SKM-1 (cell line): ENCODE measurements around the gene PSMC2.
"Not testable (repeated sequence)": the region's sequence is repeated elsewhere in the genome, so short reads cannot be mapped to it uniquely, and the experiment has no call there.

ENCODE experiments used
- DNase-seq: peaks from one replicate; lab custom pipeline; 2025; ENCODE audit not compliant: unreplicated experiment; lab: John Stamatoyannopoulos, UW

The PSMC2 gene

DNA sequence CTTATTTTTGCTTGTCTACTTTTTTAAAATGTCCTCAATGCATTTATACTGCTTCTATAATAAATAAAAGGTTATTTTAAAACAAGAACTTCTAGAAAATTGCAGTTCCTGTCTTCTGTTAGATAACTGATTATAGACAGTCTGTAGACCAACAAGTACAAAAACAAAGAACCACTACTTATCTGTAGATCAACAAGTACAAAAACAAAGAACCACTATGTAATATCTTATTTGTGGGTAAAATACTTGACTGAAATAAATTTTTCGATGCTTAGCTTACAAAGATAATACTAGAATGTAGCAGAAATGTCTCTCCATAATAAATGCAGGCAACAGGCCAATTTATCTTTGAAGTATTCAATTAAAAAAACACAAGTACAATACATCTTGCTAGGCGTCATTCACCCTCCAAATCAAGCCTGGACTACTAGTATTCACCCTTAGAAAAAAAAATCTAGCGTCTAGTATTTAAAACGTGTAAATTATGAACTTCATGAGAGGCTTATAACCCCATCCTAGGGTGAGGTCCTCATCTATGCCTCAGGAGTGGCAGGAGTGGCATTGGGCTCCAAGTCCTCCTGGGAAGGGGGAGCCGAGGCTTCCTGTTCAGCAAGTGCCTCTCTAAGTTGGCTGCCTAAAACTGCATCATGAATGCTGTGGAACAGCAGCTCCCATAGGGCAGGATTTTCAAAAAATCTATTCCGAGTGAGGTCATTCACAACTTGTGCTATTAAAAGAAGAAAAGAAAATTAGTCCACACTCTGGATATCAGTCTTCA is 26.6 kb downstream of the PSMC2 start:
- no peak for DNase-seq

DNA sequence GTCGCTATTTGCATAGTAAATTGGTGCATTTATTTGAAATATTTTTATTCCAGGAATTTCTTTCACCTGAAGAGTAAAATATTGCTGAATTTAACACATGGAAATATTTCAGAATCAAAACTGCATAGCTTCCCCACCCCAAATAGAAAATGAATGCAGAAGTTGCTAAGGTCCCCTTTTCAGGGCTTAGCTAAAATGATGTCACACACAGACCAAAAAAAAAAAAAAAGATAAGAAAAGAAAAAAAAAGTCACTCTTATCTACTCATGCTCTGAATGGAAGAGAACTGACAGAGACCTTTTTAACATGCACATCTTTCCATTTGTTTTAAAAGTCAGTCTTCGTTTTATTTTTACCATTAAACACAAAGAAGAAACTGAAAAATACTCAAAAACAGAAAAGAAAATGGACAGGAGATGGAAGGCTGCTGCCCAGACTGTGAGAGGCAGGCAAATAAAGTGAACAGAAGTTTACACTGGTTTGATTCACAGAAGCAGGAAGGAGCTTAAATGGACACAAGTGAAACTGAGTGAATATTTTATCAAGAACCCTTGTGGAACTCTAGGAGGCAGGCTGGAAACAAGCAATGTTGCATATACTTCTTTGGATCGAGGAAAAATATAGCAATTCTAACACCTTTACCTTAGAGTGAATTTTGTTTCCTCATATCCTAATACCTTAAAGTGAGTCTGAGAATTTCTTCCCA is 32.0 kb downstream of the PSMC2 start:
- DNase-seq = no peak

DNA sequence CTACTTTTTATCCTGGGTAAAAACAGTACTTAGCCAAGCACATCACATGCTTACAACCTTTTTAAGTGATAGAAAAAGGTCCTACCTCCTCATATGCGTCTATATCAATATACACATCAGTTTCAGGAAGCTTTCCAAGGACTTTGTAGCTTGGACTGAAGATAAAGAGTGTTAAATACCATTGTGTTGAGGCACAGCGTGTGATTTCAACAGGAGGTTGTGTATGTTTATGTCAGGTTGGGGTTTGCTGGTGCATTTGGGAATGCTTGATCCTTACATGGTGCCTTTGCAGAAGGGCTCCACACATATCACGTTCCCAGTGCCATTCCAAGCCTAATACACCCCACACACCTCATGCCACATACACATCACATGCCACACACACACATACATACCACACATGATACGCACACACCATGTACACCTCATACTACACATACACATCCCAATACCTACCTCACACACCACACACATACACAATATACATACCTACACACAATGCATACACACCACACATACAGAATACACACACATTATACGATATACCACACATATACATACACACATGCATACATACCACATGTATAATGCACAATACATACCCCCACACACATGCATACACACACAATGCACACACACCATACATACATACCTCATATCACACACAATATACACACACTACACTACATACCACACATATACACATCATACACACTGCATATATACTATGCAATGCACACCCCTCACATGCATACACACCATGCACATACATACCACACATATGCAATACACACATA is 33.1 kb downstream of the PSMC2 start:
- DNase-seq = no peak

DNA sequence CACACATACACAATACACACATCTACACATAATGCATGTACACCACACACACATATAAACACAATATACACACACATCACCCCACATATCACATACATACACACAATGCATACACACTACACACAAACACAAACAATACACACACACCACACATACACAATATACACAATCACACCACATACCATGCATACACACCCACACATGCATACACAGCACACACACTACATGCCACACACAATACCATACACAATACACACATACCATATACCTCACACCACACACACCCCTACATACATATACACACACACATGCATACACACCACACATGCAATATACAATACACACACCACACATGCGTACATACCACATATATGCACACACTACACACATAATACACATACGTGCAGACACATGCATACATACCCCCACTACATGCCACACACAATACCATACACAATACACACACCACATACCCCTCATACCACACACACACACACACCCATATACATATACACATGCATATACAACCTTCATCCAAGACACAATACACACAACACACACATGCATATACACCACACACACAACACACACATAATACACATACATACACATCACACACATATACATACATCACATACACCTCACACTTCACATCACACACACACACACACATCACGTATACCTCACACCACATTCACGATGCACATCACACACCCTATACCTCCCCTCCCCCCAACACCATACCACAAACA is 34.0 kb downstream of the PSMC2 start:
- DNase-seq = no peak

DNA sequence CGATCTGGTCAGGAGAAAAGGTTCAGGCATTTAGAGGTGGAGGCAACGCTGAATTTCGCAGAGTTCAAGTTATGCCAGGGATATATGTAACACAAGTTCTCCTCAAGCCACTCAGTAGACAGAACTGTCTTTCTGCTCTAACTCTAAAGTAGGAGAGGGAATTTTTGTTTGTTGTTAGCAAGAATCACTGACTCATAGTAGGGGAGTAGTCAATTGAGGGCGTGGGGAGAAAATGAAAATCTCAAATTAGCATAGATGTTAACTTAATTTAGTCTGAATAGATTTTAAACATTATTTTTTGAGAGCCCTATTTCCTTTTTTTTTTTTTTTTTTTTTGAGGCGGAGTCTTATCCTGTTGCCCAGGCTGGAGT is 34.6 kb downstream of the PSMC2 start:
- DNase-seq = no peak

DNA sequence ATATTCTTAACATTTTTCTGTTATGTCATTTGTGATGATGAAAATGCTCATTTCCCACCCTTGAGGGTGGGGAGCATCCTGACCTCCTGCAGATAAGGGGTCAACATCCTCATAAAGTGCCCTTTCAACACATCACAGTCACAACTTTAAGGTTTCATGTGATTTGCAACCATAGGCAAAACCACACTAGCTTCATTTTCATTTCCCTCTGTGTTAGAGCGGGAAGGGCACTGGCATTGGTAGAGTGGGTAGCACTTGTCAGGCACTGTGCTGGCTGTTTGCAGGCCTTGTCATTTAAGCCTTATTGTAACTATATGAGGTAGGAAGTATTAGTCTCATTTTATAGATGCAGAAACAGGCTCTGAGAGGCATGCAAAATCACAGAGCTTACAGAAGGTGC is 39.8 kb downstream of the PSMC2 start:
- no peak for DNase-seq

DNA sequence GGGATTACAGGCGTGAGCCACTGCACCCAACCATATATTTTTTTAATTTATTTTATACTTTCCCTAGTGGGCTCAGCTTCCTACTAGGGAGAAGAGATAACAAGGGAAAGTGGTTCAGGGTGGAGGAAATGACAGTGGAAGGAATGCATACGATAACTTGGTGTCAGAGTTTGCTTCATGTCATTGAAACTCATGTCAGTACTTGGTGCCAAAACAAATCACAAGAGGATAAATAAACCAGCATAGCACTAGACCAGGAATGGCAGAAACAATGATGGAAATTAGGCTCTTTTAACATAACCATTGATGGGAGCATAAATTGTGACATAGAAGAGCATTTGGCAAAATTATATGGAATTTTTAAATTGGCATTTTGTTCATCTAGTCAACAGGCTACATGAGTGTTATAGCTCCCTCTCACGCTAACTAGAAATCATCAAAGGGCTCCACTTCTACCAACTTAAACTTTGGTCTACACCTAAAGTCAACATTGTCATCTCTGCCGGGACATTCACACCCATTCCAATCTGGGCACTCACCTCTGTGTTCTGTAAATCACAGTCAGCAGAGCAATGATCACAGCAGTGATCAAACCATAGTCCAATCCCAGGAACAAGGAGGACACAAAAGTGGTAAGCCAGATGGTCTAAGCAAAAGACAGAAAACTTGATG is 41.2 kb downstream of the PSMC2 start:
- DNase-seq = no peak

DNA sequence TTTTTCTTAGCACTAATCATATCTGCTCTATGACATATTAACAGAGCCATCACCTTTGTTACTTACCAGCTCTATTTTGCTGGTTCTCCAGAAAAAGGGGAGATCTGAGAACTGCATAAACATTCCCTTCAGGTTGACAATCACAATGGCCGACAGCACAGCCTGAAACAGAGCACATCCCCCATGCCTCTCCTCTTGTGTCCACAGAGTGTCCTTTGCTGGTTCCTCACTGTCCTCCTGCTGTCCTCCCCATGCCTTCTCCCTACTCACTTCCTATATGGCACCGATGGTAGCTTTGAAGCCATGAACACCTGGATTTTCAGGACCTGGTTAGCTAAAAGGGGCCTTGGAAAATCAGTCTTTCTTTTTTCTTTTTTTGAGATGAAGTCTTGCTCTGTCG is 41.8 kb downstream of the PSMC2 start:
- no peak for DNase-seq

DNA sequence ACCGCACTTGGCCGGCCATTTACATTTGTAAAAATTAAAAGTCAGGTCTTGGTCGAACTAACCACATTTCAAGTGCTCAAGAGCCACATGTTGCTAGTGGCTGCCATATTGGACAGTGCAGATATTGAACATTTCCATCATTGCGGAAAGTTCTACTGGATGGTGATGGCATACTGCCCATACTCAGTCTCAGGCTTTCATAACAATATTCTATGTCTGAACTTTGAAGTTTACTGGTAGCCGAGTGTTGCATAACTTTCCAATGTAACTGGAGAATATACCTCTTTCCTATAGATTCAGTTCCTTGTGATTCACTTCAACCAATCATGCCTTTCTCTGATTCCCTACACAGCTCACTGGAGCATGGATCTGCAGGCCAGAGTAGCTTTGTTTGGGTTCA is 43.7 kb downstream of the PSMC2 start:
- DNase-seq = no peak

DNA sequence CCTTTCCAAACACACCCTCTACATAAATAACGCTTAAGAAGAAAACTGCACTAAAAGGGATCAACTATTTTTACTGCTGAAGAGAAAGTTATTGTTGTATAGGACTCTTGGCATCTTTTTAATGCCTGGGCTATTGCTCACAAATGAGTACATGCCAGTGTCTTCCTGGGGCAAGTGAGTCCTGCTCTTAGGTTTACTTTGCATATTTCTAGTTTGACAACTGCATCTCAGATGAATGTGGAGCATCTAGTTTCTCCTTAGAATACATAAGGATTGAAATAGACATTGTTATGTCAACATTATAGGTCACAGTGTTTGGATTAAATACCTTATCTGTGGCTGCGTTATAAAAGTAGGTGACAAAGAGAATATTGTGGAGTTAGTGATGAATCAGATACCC is 44.5 kb downstream of the PSMC2 start:
- DNase-seq = no peak

DNA sequence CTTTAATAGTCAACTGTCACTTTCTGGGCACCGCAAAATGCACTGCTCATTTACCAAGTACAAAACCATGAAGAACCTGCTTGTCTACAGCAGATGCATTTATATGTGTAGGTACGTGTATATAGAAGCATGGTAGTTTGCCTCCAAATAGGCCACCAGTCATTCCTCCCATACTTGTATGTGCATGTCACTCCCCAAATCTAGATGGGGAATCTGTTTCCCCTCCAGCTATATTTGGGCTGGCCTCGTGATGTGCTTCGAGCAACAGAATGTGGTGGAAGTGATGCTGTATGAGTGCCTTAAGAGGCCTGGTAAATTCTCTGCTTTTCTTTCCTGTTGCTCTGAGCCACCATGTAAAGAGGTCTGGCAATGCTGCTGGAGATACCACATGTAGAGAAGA is 47.1 kb downstream of the PSMC2 start:
- DNase-seq = no peak

DNA sequence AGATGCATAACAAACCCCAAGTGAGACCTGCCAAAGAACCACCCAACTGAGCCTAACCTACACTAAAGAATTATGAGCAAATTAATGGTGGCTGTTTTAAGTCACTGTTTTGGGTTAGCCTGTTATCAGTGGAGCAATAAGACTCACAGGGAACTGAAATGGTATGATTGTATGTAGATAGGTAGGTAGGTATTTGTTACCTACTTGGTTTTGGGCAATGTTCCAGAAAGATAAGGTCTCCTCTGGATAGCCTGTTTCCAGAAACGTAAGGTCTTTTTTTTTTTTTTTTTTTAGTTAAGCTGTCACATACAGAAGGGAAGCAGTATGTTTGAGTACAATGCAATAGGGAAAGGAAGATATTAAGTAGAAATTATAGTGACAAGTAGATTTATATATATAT is 47.6 kb downstream of the PSMC2 start:
- DNase-seq = no peak

DNA sequence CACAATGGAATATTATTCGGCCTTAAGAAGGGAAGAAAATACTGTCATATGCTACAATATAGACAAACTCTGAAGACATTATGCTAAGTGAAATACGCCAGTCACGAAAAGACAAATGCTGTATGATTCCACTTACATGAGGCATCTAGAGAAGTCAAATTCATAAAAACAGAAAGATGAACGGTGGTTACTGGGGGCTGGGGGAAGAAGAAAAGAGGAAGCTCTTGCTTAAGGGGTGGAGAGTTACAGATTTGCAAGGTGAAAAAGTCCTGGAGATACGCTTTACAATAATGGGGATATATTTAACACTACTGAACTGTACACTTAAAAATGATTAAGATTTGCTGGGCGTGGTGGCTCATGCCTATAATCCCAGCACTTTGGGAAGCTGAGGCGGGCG is 49.0 kb downstream of the PSMC2 start:
- no peak for DNase-seq

DNA sequence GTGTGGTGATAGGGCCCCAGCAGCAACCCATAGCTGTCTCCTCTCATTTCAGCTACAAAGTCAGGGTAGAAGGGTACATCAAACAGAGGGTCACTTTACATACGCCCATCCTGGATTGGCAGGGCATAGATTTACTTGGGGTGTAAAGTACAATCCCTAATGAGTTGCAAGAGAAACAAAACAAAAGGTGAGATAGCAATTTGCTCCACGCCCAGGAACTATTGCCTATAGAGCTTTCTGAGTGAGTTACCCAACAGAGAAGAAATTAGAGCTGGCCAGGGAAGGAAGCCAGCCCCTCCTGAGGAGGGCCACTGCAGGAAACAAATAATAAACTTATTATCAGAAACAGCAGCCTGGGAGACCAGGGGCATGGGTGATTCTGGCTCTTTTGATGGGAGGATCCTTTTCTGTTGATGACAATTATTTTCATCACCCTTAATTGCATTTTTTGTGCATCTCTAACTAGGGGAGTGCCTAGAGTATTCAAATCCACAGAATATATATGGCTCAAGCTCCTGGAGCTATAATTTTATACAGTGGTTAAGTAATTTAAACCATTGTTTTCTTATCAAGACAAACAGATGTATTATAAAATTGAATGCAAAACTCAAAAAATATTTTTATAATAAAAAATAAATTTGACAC is 51.2 kb downstream of the PSMC2 start:
- DNase-seq = no peak

DNA sequence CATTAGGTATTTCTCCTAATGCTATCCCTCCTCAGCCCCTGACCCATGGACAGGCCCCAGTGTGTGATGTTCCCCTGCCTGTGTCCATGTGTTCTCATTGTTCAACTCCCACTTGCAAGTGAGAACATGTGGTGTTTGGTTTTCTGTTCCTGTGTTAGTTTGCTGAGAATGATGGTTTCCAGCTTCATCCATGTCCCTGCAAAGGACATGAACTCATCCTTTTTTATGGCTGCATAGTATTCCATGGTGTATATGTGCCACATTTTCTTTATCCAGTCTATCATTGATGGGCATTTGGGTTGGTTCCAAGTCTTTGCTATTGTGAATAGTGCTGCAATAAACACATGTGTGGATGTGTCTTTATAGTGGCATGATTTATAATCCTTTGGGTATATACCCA is 52.2 kb downstream of the PSMC2 start:
- not testable (repeated sequence) for DNase-seq

DNA sequence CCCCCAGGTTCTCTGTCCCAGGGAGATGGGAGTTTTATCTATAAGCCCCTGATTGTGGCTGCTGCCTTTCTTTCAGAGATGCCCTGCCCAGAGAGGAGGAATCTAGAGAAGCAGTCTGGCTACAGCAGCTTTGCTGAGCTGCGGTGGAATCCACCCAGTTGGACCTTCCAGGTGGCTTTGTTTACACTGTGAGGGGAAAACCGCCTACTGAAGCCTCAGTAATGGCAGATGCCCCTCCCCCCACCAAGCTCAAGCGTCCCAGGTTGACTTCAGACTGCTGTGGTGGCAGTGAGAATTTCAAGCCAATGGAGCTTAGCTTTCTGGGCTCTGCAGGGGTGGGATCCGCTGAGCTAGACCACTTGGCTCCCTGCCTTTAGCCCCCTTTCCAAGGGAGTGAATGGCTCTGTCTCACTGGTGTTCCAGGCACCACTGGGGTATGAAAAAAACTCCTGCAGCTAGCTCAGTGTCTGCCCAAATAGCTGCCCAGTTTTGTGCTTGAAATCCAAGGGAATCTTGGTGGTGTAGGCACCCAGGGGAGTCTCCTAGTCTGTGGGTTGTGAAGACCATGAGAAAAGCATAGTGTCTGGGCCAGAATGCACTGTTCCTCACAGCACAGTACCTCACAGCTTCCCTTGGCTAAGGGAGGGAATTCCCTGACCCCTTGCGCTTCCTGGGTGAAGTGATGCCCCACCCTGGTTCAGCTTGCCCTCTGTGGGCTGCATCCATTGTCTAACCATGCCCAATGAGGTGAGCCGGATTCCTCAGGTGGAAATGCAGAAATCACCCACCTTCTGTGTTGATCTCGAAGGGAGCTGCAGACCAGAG is 58.6 kb downstream of the PSMC2 start:
- DNase-seq = not testable (repeated sequence)

DNA sequence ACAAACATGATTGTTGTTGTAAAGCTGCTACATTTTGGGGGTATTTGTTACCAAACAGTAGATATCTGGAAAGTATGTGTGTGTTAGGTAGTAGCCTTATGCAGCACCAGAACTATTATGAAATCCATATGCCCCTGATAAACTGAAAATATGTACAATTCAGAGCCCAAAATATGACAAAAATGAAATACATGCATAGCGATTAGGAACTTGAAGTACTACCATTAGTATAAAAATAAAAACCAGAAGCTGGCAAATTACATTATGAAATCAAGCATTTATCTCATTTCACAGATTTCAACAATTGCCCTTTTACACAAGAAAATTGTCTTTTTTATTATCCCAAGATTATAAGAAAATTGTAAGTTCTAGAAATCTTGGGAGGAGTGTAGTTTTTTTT is 64.7 kb downstream of the PSMC2 start:
- no peak for DNase-seq

DNA sequence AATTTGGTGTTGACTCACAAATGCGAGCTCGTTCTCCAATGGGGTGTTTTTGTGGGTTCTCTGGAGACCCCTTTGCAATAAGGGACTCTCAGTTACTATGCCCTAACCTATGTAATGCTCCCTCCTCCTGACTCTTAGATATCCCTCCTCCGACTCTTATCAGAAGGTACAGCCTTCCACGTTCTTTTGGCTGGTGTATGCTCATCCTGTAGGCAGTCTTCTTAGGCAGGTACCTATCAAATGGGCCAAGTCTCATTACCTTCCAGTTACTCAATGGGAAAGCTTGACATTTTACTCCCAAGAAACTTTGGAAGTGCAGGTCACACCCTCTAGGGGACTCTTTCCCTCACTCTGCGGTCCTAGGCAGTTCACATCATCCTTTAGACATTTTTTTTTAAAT is 66.0 kb downstream of the PSMC2 start:
- DNase-seq = no peak

DNA sequence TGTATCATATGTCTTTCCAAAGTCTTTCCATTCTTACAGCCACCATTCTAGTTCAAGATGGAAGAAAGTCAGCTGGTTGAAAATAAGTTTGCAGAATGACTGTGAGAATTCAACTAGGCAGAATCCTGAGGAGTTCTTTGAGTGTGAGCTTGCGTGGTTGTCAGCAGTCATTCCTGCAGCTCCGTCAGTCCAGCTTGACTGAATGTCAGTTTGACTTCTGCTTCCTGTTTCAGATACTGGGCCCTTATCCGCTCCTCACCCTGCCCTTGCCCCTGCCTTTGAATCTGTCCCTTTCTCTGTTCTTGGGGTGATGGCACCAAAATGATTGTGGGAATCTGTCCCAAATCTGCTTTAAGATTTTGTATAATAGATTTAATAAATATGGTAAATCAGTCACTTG is 70.8 kb downstream of the PSMC2 start:
- no peak for DNase-seq
